WTC11 (cell line): Measurements from ENCODE around the gene HCRTR1. TPM values are rescaled to one million over a fixed set of nuclear protein-coding genes. Genes with fewer than 3 reads are reported as not detected.

Experiments
- ATAC-seq: fragments of 200-7000 bp; cut with Tn5 transposase; 2 replicates; pipeline ENCODE4 v1.10.0; 2021; ENCODE audit warnings: mild to moderate bottlenecking, moderate library complexity
- CTCF ChIA-PET: fragments of 300-600 bp; sonication (Branson Sonifier 250); formaldehyde crosslinking; loops from one replicate; lab custom pipeline; 2021; ENCODE audit warnings: antibody characterized with exemption; lab: Charles Lee
- POLR2A ChIA-PET: fragments of 350-600 bp; sonication (Branson Sonifier 250); formaldehyde crosslinking; loops from one replicate; lab custom pipeline; 2021; ENCODE audit warnings: antibody characterized with exemption; lab: Charles Lee
- DNase-seq: peaks from one replicate; pipeline ENCODE4 v3.0.0; 2021; ENCODE audit warnings: low spot score
- H3K27ac Mint-ChIP-seq: 2 replicates; pipeline ENCODE4 v1.8.0; 2021; ENCODE audit warnings: mixed read lengths
- H3K27me3 Mint-ChIP-seq: 2 replicates; pipeline ENCODE4 v1.8.0; 2021; ENCODE audit warnings: low read depth, mild to moderate bottlenecking, moderate library complexity, mixed read lengths
- H3K36me3 Mint-ChIP-seq: 2 replicates; pipeline ENCODE4 v1.8.0; 2021; ENCODE audit warnings: mixed read lengths
- H3K4me1 Mint-ChIP-seq: 2 replicates; pipeline ENCODE4 v1.8.0; 2022; ENCODE audit warnings: mixed read lengths
- H3K4me3 Mint-ChIP-seq: 2 replicates; pipeline ENCODE4 v1.8.0; 2021; ENCODE audit warnings: mild to moderate bottlenecking, moderate library complexity, mixed read lengths
- H3K9me3 Mint-ChIP-seq: 2 replicates; pipeline ENCODE4 v1.8.0; 2021; ENCODE audit warnings: mixed read lengths
- AFF4 ChIP-seq: sonication (generic); formaldehyde crosslinking; IDR thresholded peaks from 2 replicates; pipeline ENCODE4 v1.8.1; 2023; ENCODE audit warnings: mild to moderate bottlenecking, missing genetic modification reagents, borderline replicate concordance
- CREM ChIP-seq: sonication (generic); formaldehyde crosslinking; IDR thresholded peaks from 2 replicates; pipeline ENCODE4 v1.8.1; 2022; ENCODE audit warnings: mild to moderate bottlenecking, missing genetic modification reagents, moderate library complexity
- FOXJ3 ChIP-seq: sonication (generic); formaldehyde crosslinking; IDR thresholded peaks from 2 replicates; pipeline ENCODE4 v1.9.0; 2021; ENCODE audit warnings: missing genetic modification reagents, mild to moderate bottlenecking, borderline replicate concordance
- FOXP1 ChIP-seq: sonication (generic); formaldehyde crosslinking; IDR thresholded peaks from 2 replicates; pipeline ENCODE4 v1.8.0; 2022; ENCODE audit warnings: missing genetic modification reagents, mild to moderate bottlenecking, moderate library complexity, borderline replicate concordance
- HMGA2 ChIP-seq: fragments of 250-450 bp; sonication (Bioruptor Pico); IDR thresholded peaks from 2 replicates; pipeline ENCODE4 v1.4.0; 2021; ENCODE audit warnings: mild to moderate bottlenecking, moderate library complexity
- KAT7 ChIP-seq: sonication (generic); formaldehyde crosslinking; IDR thresholded peaks from 2 replicates; pipeline ENCODE4 v1.8.1; 2023; ENCODE audit warnings: missing genetic modification reagents, mild to moderate bottlenecking, borderline replicate concordance
- NR2C2 ChIP-seq: sonication (generic); formaldehyde crosslinking; IDR thresholded peaks from 2 replicates; pipeline ENCODE4 v1.8.0; 2022; ENCODE audit warnings: mild to moderate bottlenecking, missing genetic modification reagents
- OVOL2 ChIP-seq: fragments of 250-450 bp; sonication (Bioruptor Pico); IDR thresholded peaks from 2 replicates; pipeline ENCODE4 v1.9.0; 2021; ENCODE audit warnings: mild to moderate bottlenecking, borderline replicate concordance
- SP1 ChIP-seq: sonication (generic); formaldehyde crosslinking; conservative IDR thresholded peaks from 2 replicates; pipeline ENCODE4 v1.8.1; 2022; ENCODE audit warnings: missing genetic modification reagents
- TEAD4 ChIP-seq: sonication (generic); formaldehyde crosslinking; IDR thresholded peaks from 2 replicates; pipeline ENCODE4 v1.8.0; 2022; ENCODE audit warnings: mild to moderate bottlenecking, missing genetic modification reagents
- ZBTB21 ChIP-seq: sonication (generic); formaldehyde crosslinking; IDR thresholded peaks from 2 replicates; pipeline ENCODE4 v1.8.1; 2023; ENCODE audit warnings: mild to moderate bottlenecking, missing genetic modification reagents, borderline replicate concordance
- ZNF232 ChIP-seq: sonication (generic); formaldehyde crosslinking; IDR thresholded peaks from 2 replicates; pipeline ENCODE4 v1.8.0; 2022; ENCODE audit warnings: mild to moderate bottlenecking, missing genetic modification reagents
- ZNF317 ChIP-seq: sonication (generic); formaldehyde crosslinking; IDR thresholded peaks from 2 replicates; pipeline ENCODE4 v1.8.1; 2023; ENCODE audit warnings: low read depth, mild to moderate bottlenecking, moderate library complexity, missing genetic modification reagents, borderline replicate concordance
- ZNF416 ChIP-seq: fragments of 250-450 bp; sonication (Bioruptor Pico); IDR thresholded peaks from 2 replicates; pipeline ENCODE4 v1.9.0; 2021; ENCODE audit warnings: mild to moderate bottlenecking, inconsistent platforms
- ZNF425 ChIP-seq: fragments of 250-450 bp; sonication (Bioruptor Pico); conservative IDR thresholded peaks from 2 replicates; pipeline ENCODE4 v1.9.0; 2021; ENCODE audit warnings: mild to moderate bottlenecking
- ZNF671 ChIP-seq: fragments of 250-450 bp; sonication (Bioruptor Pico); IDR thresholded peaks from 2 replicates; pipeline ENCODE4 v1.8.0; 2021; ENCODE audit warnings: mild to moderate bottlenecking
- total RNA-seq: library from RNA; stranded (reverse); gene quantifications from 3 replicates; pipeline ENCODE4 v1.2.3, GENCODE V29; 2021
- TF ChIP-seq, protein P1 (sequence below): fragments of 250-450 bp; sonication (Bioruptor Pico); IDR thresholded peaks from 2 replicates; pipeline ENCODE4 v1.9.0; 2021; ENCODE audit warnings: mild to moderate bottlenecking
- TF ChIP-seq, protein P2 (sequence below): fragments of 250-450 bp; sonication (Bioruptor Pico); IDR thresholded peaks from 2 replicates; pipeline ENCODE4 v1.8.0; 2021; ENCODE audit warnings: mild to moderate bottlenecking

HCRTR1 gene
- total RNA-seq, 1 experiment from 2014 or later, result 0.13 TPM

DNA sequence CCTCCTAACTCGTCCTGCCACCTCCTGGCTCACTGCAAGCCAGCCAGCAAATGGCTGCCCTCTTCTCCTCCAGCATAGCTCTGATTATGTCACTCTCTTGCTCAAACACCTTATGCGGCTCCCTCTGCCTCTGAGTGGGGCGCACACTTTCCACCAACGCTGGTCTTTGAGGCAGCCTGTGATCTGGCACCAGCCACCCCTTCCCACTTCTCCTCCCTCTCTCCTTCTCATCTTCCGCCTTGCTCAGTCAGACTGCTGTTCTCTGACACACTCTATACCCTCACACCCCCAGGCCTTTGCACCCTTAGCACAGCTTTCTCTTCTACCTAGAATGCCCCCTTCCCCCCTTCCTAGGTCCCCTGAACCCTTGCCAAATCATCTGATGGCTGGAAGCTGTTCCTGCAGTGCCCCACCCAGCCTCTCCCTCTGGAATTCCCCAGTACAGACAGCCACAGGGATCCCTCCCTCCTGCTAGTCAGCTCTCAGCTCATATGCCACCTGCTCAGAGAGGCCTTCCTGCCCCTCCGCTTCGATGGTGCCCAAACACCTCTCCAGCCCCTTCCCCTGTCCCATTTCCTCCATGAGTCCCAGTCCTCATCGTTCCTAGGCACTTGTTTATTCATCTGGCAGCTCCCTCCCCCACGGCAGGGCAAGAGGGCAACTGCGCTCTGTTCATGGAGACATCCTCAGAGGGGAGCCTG, 48.9 kb downstream of the HCRTR1 start:
- Mint-ChIP-seq H3K4me1 (peaks cover 19% of the 10 kb centered on the region), H3K4me3 (no peak overlapping the region), H3K36me3 (no peaks in the 10 kb centered on the region), H3K9me3 (no peaks in the 10 kb centered on the region), H3K27ac (peak overlapping the region; percentile 64; the same call in 1 of the 2 replicates), H3K27me3 (no peaks in the 10 kb centered on the region)
- ATAC-seq (no peak), DNase-seq (no peak)
- POLR2A ChIA-PET, result no interaction called here
- no peak for TF ChIP-seq OVOL2
- TF ChIP-seq AFF4 (CRISPR knock-in tag), result no peak
- TF ChIP-seq HMGA2, result no peak
- TF ChIP-seq, protein P1, sequence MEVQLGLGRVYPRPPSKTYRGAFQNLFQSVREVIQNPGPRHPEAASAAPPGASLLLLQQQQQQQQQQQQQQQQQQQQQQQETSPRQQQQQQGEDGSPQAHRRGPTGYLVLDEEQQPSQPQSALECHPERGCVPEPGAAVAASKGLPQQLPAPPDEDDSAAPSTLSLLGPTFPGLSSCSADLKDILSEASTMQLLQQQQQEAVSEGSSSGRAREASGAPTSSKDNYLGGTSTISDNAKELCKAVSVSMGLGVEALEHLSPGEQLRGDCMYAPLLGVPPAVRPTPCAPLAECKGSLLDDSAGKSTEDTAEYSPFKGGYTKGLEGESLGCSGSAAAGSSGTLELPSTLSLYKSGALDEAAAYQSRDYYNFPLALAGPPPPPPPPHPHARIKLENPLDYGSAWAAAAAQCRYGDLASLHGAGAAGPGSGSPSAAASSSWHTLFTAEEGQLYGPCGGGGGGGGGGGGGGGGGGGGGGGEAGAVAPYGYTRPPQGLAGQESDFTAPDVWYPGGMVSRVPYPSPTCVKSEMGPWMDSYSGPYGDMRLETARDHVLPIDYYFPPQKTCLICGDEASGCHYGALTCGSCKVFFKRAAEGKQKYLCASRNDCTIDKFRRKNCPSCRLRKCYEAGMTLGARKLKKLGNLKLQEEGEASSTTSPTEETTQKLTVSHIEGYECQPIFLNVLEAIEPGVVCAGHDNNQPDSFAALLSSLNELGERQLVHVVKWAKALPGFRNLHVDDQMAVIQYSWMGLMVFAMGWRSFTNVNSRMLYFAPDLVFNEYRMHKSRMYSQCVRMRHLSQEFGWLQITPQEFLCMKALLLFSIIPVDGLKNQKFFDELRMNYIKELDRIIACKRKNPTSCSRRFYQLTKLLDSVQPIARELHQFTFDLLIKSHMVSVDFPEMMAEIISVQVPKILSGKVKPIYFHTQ (CRISPR knock-in tag), result no peak
- no peak for TF ChIP-seq KAT7 (CRISPR knock-in tag)
- no peak for TF ChIP-seq ZNF232
- TF ChIP-seq FOXP1, result no peak
- TF ChIP-seq SP1 (CRISPR knock-in tag), result no peak
- TF ChIP-seq NR2C2 (CRISPR knock-in tag), result no peak
- TF ChIP-seq ZNF671 (CRISPR knock-in tag), result no peak
- TF ChIP-seq FOXJ3 (CRISPR knock-in tag), result no peak
- no peak for TF ChIP-seq CREM
- no peak for TF ChIP-seq ZBTB21 (CRISPR knock-in tag)
- TF ChIP-seq ZNF317 (CRISPR knock-in tag), result no peak
- no peak for TF ChIP-seq ZNF416
- TF ChIP-seq, protein P2, sequence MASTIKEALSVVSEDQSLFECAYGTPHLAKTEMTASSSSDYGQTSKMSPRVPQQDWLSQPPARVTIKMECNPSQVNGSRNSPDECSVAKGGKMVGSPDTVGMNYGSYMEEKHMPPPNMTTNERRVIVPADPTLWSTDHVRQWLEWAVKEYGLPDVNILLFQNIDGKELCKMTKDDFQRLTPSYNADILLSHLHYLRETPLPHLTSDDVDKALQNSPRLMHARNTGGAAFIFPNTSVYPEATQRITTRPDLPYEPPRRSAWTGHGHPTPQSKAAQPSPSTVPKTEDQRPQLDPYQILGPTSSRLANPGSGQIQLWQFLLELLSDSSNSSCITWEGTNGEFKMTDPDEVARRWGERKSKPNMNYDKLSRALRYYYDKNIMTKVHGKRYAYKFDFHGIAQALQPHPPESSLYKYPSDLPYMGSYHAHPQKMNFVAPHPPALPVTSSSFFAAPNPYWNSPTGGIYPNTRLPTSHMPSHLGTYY, result no peak
- TF ChIP-seq ZNF425 (CRISPR knock-in tag), result no peak
- no peak for TF ChIP-seq TEAD4 (CRISPR knock-in tag)
- CTCF ChIA-PET, result interaction anchor here (1.1 to 6.7 kb wide), 7 partner anchors 13 to 298 kb away, joined by 4 to 61 read pairs (median 7); partner anchors contain the start of gene COL16A1
